Stimulated activated CD8-positive, alpha-beta memory T cell treated with anti-CD3 and anti-CD28 coated beads, Interleukin-7, amount 100 ng/mL, for 24 hours (primary cell): ENCODE measurements around the gene TUBB8.
"Not testable (repeated sequence)": the region's sequence is repeated elsewhere in the genome, so short reads cannot be mapped to it uniquely, and the experiment has no call there.

Source experiments
- DNase-seq: peaks from one replicate; pipeline ENCODE4 v3.0.0-alpha.2; 2020; ENCODE audit warnings: low read depth

The TUBB8 gene

GRCh38 chr10:47864-48263 is 1.2 kb downstream of the TUBB8 start:
- DNase-seq: not testable (repeated sequence)

GRCh38 chr10:13315-13635 is 35.8 kb downstream of the TUBB8 start:
- not testable (repeated sequence) for DNase-seq

- not testable (repeated sequence) for DNase-seq
Observed at GRCh38 chr10:12444-13314, 36.4 kb downstream of the TUBB8 start.

GRCh38 chr10:11260-11659 is 37.8 kb downstream of the TUBB8 start:
- DNase-seq: not testable (repeated sequence)

- DNase-seq: not testable (repeated sequence)
Observed at GRCh38 chr10:10261-10971, 38.7 kb downstream of the TUBB8 start.
